Measurements from ENCODE around the gene PRKAG2. TPM values are rescaled to one million over a fixed set of nuclear protein-coding genes. Genes with fewer than 3 reads are reported as not detected.
A peak's percentile ranks its signal among the peaks of the same experiment; 100 is the strongest.

PRKAG2 gene
- total and polyA plus RNA-seq, 8 donors: 7.4 to 16.7 (median 9.2) TPM

DNA sequence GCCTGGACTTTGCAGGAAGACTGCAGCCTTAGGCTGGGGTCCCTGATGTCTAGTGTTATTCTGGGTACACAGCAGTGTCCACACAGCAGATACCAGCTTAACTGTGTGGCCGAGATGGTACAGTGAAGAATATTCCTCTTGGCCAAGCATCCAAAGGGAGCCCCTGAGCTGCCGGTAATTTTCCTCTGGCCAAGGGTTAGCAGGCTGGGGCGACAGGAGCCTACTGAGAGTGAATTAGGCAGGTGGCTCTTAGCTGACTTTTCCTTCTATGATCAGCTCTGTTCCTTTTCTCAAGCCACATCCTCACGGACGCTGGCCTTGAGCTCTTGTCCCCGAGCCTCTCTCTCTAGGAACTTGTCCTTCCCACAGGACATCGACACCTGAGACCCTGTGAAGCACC is 29.8 kb downstream of the PRKAG2 start:
- TF ChIP-seq, protein P1, sequence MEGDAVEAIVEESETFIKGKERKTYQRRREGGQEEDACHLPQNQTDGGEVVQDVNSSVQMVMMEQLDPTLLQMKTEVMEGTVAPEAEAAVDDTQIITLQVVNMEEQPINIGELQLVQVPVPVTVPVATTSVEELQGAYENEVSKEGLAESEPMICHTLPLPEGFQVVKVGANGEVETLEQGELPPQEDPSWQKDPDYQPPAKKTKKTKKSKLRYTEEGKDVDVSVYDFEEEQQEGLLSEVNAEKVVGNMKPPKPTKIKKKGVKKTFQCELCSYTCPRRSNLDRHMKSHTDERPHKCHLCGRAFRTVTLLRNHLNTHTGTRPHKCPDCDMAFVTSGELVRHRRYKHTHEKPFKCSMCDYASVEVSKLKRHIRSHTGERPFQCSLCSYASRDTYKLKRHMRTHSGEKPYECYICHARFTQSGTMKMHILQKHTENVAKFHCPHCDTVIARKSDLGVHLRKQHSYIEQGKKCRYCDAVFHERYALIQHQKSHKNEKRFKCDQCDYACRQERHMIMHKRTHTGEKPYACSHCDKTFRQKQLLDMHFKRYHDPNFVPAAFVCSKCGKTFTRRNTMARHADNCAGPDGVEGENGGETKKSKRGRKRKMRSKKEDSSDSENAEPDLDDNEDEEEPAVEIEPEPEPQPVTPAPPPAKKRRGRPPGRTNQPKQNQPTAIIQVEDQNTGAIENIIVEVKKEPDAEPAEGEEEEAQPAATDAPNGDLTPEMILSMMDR (IDR thresholded peaks at IDR 0.05): no peak
- no peak overlapping the region for H3K27ac ChIP-seq
- ATAC-seq (no peak), FAIRE-seq (no peak), DNase-seq (peak in 1 of 6 donors; percentile 26)
- WGBS, 2 donors: 80 to 83% methylated on average over 7 of the region's 7 CpGs
- intact Hi-C loops (cut with DNase I): no loop called here
- no peak overlapping the region for H3K4me3 ChIP-seq
- H3K36me3 ChIP-seq: no peaks in the 10 kb centered on the region
- H3K27me3 ChIP-seq: no peaks in the 10 kb centered on the region
- no peaks in the 10 kb centered on the region for H3K9me3 ChIP-seq
- H3K4me1 ChIP-seq: peaks cover 0 to 9% (median 4%) of the 10 kb centered on the region in 3 donors

DNA sequence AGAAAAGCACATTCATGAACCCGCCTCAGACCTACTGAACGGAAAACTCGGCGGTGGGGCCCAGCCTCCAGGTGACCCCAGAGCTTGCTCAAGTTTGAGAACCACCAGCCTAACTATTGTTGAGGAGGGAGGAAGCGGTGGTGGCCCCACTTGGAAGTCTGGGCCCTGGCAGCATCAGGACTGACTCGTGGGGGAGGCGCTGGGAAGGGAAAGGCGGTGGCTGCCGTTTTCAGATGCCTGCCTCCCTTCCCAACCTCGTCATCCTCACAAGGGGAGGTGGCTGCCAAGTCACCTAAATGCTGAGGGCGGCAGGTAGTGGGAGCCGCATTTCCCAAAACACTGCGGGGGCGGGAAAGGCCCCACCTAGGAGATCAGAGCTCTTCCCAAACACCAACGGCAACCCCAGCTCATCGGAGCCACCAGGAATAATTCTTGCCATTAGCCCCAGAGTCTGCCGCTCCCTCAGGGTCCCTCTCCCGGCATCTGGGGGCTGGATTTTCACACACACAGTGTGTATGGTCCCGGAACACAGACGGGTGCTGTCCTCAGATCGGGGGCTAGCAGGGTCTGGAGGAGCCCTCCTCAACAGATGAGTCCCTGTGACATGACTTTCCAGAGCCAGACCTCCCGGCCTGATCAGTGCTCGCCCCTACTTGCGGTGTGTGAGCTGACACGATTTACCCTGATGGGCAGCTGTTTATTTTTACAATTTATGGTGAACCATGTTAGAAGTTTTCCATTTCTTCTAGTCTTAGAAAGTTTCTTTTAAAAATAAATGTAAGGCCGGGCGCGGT is 31.3 kb downstream of the PRKAG2 start:
- TF ChIP-seq, protein P1 (IDR thresholded peaks at IDR 0.05): no peak
- FAIRE-seq: no peak
- peak in 1 of 6 donors; percentile 35 for DNase-seq
- Histone ChIP-seq H3K4me1 (peaks cover 0 to 6% (median 0%) of the 10 kb centered on the region in 3 donors), H3K27ac (no peak overlapping the region), H3K4me3 (no peak overlapping the region), H3K27me3 (no peaks in the 10 kb centered on the region), H3K9me3 (no peaks in the 10 kb centered on the region), H3K36me3 (no peaks in the 10 kb centered on the region)
- intact Hi-C loops (cut with DNase I): no loop called here
- WGBS, 2 donors: 94 to 96% methylated on average over 28 of the region's 28 CpGs
- ATAC-seq: no peak

DNA sequence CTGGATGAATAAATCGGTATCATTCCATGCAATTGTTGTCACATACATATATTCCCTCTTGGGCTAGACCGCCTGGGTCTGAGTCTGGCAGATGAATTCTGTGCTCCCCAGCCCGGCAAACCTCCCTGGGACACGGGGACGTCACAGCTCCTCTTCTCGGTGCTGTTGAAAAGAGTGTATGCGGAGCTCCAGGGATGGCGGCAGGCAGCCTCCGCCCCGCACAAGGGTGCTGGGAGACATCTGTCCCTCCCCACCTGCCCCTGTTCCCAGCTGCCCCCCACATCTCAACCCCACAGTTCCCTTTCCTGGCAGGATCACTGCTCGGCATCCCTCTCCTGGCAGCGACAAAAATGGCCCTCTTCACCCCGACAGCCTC is 32.1 kb downstream of the PRKAG2 start:
- TF ChIP-seq, protein P1 (IDR thresholded peaks at IDR 0.05): no peak
- no peaks in the 10 kb centered on the region for H3K4me1 ChIP-seq
- no peaks in the 10 kb centered on the region for H3K9me3 ChIP-seq
- peak in 2 of 6 donors; percentile 23 to 33 for DNase-seq
- no peak overlapping the region for H3K27ac ChIP-seq
- FAIRE-seq: no peak
- no peak for ATAC-seq
- H3K36me3 ChIP-seq: no peaks in the 10 kb centered on the region
- no peaks in the 10 kb centered on the region for H3K27me3 ChIP-seq
- WGBS, 2 donors: 95% methylated on average over 13 of the region's 13 CpGs
- H3K4me3 ChIP-seq: no peak overlapping the region
- intact Hi-C loops (cut with DNase I): no loop called here

DNA sequence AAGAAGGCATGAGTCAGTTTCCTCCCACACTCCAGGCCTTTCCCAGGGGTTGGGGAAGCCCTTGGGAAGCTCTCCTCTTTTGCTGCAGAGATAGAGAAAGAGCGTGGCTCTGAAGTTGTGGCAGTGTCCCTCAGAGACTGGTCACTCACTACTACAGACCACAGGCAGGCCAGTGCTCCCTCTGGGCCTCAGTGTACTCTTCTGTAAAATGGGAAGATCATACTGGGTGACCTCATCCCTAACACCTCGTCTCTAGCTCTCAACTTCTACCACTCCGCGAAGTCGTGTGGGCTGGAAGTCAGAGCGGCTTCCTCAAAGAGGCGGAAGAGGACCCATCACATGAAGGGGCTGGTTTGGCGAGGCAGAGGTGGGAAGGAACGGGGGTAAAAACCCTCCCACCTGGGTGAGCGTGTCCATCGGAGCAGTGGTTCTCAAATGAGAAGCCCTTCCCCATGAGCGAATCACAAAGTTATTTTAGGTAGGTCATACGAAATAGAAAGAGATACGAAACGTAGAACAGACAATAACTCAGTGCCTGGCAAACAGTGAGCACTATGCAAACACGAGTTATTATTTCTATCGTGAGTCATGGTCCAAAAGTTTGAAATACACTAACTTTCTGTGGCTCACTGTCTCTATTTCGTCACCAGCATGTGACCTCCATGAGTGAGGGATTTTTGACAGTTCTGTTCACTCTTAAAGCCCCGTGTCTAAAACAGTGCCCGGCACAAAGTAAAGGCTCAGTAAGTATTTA is 32.7 kb downstream of the PRKAG2 start:
- ATAC-seq (peak in 3 of 4 donors; percentile 14 to 53 (median 51)), DNase-seq (peak in 2 of 6 donors; percentile 18 to 22), FAIRE-seq (no peak)
- H3K27ac ChIP-seq: no peak overlapping the region
- no peaks in the 10 kb centered on the region for H3K27me3 ChIP-seq
- intact Hi-C loops (cut with DNase I): no loop called here
- no peaks in the 10 kb centered on the region for H3K4me1 ChIP-seq
- no peaks in the 10 kb centered on the region for H3K36me3 ChIP-seq
- TF ChIP-seq, protein P1 (IDR thresholded peaks at IDR 0.05): no peak
- WGBS, 2 donors: 90% methylated on average over 20 of the region's 20 CpGs
- no peak overlapping the region for H3K4me3 ChIP-seq
- no peaks in the 10 kb centered on the region for H3K9me3 ChIP-seq
